SIG-M5 treated with dmso at 0.1 percent for 504 hours (cell line): ENCODE measurements around the gene TRPC4.
"Not testable (repeated sequence)": the region's sequence is repeated elsewhere in the genome, so short reads cannot be mapped to it uniquely, and the experiment has no call there.

Source experiments
- DNase-seq: peaks from one replicate; lab custom pipeline; 2025; ENCODE audit not compliant: unreplicated experiment; lab: John Stamatoyannopoulos, UW

Gene TRPC4

DNA sequence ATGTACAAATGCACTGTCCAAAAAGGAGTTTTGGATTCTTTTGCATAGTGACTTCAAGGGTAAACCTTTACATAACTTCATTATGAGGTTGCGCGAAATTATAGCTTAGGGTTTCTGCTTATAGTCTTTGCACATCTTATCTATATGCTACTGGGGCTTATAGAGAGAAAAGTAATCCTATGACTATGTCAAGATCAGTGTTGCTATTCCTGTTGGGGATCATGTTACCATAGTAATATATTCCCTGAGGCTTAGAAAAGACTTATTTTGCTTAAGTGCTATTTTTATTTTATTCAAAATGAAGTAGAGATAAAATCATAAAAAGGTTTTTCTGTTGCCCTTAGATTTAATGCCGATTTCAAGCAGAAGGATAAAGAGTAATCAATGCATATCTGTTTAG lies 256.3 kb downstream of the TRPC4 start:
- no peak for DNase-seq

DNA sequence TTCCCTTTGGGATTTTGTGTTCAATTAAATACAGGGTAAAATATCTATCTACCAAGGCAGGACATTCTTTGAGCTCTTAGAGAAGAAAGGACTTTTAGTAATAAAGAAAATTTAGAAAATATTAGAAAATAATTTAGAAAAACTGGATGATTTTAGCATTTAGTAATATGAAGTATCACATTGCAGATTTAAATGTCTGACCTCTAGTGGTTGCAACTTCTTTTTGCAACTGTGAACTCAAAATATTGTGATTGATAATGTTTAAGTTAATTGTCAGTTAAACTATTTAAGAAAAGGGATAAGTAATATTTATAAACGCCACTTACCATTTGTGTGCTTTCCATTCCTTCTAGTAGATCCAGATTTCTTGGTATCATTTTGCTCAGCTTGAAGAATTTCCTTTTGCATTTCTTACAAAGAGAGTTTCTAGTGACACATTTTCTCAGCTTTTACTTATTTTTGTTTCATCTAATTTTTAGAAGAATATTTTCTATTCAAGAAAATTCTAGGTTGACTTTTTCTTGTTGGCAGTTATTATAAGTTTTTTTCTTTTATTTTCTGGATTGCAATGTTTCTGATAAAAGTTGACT lies 260.7 kb downstream of the TRPC4 start:
- no peak for DNase-seq

DNA sequence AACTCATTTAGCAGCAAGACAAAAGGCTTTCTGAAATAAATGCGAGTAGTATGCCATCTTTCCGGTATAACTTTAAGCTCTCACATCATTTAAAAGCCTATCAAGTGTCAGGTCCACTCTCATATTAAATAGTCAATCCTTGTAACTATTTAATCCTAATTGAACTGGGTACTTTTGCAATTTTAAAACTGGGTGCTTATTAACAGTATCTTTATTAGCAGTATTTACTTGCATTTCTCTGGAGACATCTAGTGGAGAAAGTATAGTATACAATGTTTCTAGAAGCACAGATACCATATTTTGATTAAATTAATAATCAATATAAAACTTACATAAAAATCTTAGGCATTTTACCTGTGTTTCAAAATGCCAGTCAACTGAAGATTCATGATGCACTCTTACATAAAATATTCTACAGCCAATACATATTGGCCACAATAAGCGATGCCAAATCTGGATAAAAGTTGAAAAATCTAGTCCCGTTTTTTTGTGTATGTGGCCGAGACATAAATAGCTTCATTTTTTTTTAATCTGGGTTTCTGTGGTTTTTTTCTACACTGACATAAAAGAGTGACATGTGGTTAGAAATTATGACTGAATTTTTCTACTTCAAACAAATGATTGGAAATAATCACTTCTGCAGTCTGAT lies 266.7 kb downstream of the TRPC4 start:
- DNase-seq: no peak

DNA sequence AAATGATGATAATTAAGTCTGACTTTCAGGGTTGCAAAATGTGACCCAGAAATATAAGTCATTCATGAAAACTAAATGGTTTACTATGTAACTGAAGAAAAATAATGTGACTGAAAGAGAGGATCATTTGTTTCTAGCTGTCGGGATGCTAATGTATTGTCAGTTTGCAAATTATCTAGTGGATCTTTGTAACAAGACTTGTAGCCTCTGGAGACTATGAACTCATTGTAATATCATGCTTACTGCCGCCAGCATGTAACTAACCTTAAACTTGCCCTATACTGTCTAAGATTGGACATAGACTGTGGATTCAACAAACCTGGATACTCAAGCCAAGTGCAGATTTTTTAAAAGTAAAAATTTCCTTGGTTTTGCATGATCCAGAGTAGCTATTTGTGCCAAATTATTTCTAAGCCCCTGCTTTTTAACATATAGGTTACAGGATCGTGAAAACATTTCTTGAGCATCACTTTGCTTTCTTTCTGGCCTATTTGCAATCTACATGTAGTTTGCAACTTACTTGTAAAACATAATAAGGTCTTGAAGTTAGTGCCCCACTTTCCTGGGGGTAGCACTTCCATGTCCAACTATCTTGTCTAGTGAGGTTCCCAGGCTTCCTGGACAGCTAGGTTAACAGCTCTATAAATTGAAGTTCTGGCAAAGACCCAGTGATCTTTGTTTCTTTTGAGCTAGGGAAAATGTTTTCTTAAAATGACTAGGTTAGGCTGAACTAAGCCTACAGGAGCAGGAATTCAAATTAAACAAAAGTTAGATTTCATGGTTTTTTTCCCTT lies 267.7 kb downstream of the TRPC4 start:
- DNase-seq: no peak

DNA sequence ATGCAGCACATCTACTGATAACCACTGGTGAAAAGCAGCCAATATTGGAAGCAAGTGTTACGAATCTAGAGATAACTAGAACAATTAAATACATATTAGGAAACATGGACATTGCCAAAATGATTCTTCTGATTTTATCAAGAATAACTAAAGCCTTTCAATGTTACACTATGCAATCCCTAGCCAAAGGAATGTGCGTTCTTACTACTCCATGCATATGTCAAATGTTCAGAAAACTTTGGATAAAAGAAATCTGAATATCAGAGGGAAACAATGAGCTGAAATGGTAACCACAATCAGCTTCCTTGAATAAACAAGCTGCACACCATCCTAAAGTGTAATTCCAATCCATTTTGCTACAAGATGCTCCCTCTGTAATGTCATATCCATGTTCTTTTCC lies 270.1 kb downstream of the TRPC4 start:
- no peak for DNase-seq

DNA sequence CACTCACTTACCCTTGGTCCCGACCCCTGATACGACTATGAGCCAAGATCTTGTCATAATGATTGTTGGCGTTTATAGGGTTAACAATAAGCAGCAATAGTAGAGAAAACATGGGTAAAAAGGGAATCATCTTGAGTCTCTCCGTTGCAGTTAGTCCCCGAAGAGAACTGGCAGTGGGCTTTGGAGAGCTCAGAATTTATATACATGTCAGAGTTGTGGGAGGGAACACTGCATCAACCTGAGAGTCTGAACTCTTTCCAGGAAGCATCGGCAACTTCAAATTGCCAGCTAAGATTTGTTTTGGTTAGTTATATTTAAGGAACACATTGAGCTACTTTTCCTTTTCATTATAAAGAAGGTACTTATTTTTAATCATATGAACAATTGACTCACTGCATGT lies 271.0 kb downstream of the TRPC4 start, which contains the start of gene POSTN:
Gene POSTN, minus strand, starts transcription at position 172 of the 400 bp plus-strand sequence. Its CDS starts 42 bp downstream, at position 130.
- no peak for DNase-seq

DNA sequence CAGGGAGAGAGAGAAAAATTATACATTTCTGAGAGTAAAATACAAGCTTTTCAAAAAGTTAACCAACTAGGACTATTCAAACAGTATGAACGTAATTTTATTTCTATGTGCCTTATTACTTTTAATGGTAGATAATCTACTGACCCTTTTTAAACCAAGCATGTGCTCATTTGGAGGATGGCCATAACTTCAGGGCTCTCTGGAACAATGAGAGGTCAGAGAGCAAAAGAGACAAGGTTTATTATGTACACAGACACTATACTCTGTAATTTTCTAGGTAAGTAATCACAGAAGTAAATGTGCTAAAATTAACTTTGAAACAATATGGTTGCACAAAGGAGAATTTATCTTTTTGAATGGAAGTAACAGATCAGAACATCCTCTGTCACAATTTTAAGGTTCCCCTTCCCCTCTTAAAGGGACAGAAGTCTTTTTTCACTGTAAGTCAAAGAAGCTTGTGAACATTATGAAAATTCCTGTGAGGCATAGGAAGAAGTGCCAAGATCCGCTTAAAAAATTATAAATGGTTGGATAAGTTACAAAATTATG lies 272.0 kb downstream of the TRPC4 start:
- DNase-seq: no peak

DNA sequence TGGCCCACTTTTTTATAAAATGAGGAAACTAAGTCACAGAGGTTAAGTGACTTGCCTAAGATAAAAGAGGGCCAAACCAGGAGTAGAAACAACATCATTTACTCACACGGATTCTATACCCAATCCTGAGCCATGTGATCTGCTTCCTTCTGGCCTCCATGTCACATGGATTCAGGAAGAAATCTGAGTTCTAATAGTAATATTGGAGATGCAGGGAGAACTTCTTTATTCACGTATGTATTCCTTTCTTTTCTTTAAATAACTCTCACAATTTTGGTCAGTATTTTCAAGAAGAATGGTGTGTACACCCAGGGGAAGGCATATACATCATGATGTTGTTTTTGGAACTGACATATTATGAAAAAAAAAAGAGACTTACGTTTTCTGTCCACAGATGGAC lies 272.8 kb downstream of the TRPC4 start:
- DNase-seq: no peak

DNA sequence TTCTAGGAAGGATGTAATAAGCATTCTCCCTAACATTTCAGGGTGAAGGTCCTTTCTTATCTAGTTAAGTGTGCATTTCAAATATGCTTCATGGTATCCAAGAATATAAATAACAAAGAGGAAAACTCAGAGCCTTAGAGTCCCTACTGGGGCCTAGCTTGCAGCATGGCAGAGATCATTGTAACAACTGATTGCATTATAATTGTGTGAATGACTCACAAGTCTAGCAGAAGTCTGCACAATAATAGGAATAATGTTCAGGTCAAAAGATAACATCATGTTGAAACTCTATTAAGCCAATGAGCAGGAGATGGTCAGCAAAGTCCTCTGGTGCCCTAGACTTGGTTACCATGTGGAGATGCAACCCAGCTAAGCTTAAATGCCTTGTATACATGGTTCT lies 274.4 kb downstream of the TRPC4 start:
- DNase-seq: no peak

DNA sequence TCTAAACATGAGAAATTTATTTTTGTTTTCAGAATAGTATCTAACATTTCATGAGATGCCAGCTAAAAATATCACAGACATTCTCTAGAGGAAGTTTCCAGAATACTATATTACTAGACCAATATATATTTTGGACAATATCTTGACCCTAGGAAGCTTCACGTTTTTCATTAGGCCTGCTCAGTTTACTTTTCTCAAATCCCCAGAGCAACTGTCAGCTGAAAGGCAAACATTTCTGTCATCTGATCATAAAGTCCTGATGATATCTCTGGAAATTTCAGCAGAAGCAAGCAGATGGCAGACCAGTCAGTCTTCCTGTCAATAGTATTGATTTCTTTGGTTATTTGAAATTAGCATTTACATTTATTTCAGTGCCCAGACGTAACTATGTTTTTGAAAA lies 275.0 kb downstream of the TRPC4 start:
- DNase-seq: no peak

DNA sequence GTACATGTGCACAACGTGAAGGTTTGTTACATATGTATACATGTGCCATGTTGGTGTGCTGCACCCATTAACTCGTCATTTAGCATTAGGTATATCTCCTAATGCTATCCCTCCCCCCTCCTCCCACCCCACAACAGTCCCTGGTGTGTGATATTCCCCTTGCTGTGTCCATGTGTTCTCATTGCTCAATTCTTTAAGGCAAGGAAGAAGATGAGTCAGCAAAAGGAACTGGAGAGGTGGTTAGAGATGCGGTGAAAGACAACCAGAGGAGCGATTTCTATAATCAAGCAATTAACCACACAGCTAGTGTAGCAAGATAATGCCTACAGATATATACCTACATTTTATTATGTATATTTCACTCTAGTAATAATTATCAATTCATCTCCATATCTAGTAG lies 280.2 kb downstream of the TRPC4 start:
- not testable (repeated sequence) for DNase-seq

DNA sequence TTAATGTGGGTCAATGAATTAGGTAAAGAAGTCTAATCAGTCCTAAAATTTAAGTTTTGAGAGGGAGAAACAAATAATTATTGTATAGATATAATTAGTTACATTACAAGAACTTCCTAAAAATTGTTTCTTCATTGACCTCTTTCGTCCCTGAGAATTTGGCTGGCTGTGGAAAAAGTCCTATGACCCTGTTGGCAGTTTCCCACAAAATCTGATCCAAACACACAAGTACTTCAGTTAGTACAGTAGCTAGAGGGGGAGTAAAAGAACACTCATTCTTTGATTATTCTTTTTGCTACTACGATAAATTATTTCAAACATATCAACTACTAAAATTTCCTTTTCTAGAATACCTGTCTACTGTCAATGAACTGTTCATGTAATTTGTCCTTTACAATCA lies 282.3 kb downstream of the TRPC4 start:
- no peak for DNase-seq
